NCI-H1105 (cell line): ENCODE data around the gene CA10.

Experiments
- DNase-seq: peaks from one replicate; lab custom pipeline; 2025; lab: John Stamatoyannopoulos, UW

Gene CA10

GRCh38 chr17:51817117-51817516, 341.4 kb downstream of the CA10 start:
- DNase-seq = no peak

- no peak for DNase-seq
Measured at GRCh38 chr17:51815097-51815496, 343.4 kb downstream of the CA10 start.

GRCh38 chr17:51814521-51814920, 344.0 kb downstream of the CA10 start:
- no peak for DNase-seq

- DNase-seq = no peak
Measured at GRCh38 chr17:51813784-51814174, 344.7 kb downstream of the CA10 start.

GRCh38 chr17:51813140-51813783, 345.3 kb downstream of the CA10 start:
- DNase-seq = no peak

- no peak for DNase-seq
Measured at GRCh38 chr17:51807460-51807859, 351.1 kb downstream of the CA10 start.

GRCh38 chr17:51805765-51806164, 352.7 kb downstream of the CA10 start:
- no peak for DNase-seq

GRCh38 chr17:51805185-51805584, 353.3 kb downstream of the CA10 start:
- no peak for DNase-seq

- DNase-seq = no peak
Measured at GRCh38 chr17:51803161-51803560, 355.4 kb downstream of the CA10 start.

- DNase-seq = no peak
Measured at GRCh38 chr17:51802544-51802943, 356.0 kb downstream of the CA10 start.

GRCh38 chr17:51801626-51802025, 356.9 kb downstream of the CA10 start:
- no peak for DNase-seq

GRCh38 chr17:51799981-51800380, 358.5 kb downstream of the CA10 start:
- DNase-seq = no peak

- no peak for DNase-seq
Measured at GRCh38 chr17:51799240-51799639, 359.3 kb downstream of the CA10 start.

- no peak for DNase-seq
Measured at GRCh38 chr17:51797150-51797549, 361.4 kb downstream of the CA10 start.

- no peak for DNase-seq
Measured at GRCh38 chr17:51796026-51796425, 362.5 kb downstream of the CA10 start.

- no peak for DNase-seq
Measured at GRCh38 chr17:51795401-51795800, 363.1 kb downstream of the CA10 start.

- DNase-seq = no peak
Measured at GRCh38 chr17:51794466-51794865, 364.0 kb downstream of the CA10 start.

GRCh38 chr17:51793686-51794085, 364.8 kb downstream of the CA10 start:
- DNase-seq = no peak

GRCh38 chr17:51778842-51779241, 379.7 kb downstream of the CA10 start:
- DNase-seq = no peak

- no peak for DNase-seq
Measured at GRCh38 chr17:51770027-51770759, 388.3 kb downstream of the CA10 start.

- DNase-seq = no peak
Measured at GRCh38 chr17:51769231-51769630, 389.3 kb downstream of the CA10 start.

- DNase-seq = no peak
Measured at GRCh38 chr17:51768706-51769105, 389.8 kb downstream of the CA10 start.

GRCh38 chr17:51767287-51767686, 391.2 kb downstream of the CA10 start:
- no peak for DNase-seq
